ENCODE measurements around the gene CHAMP1. TPM values are rescaled to one million over a fixed set of nuclear protein-coding genes. Genes with fewer than 3 reads are reported as not detected.

Gene CHAMP1
- total and polyA plus RNA-seq, 2 of the 8 experiments (the other 6 are each of a cell fraction or from before 2014, with no cell fraction given), result 26.8 to 41.9 TPM

GRCh38 chr13:114281351-114282040 is 32.8 kb upstream of the CHAMP1 start, which contains the start of gene UPF3A (continued):
- TF ChIP-seq TEAD4 (IDR thresholded peaks at IDR 0.05; ENCODE audit: low read depth, low read length) (no peak), HDAC2 (IDR thresholded peaks at IDR 0.05; ENCODE audit: borderline replicate concordance in 1 of 2, low read depth in 2 of 2, low read length in 2 of 2) (no peak), RBBP5 (IDR thresholded peaks at IDR 0.05; ENCODE audit: borderline replicate concordance, low read depth, low read length) (peak; percentile 53; the same call in 1 of the 2 replicates), SUZ12 (IDR thresholded peaks at IDR 0.05; ENCODE audit: low read length) (no peak), YY1 (IDR thresholded peaks at IDR 0.05; ENCODE audit: low read depth, low read length) (no peak), POLR2AphosphoS5 (IDR thresholded peaks at IDR 0.05; ENCODE audit: low read depth, low read length) (peak; percentile 87)
